Small intestine (tissue), 7 donors: Measurements from ENCODE around the gene BZW2. TPM values are rescaled to one million over a fixed set of nuclear protein-coding genes. Genes with fewer than 3 reads are reported as not detected.
A peak's percentile ranks its signal among the peaks of the same experiment; 100 is the strongest.

Experiments
- DNase-seq, 2 donors: peaks; one replicate each; pipeline versions ENCODE4 v3.0.0 to v3.0.0-alpha.2; 2013
- FAIRE-seq: peaks from 2 replicates; lab custom pipeline; 2012; peaks lifted over from hg19 to GRCh38; lab: Jason Lieb, UNC
- H3K27ac ChIP-seq, 3 donors: one replicate each; pipeline ENCODE4 v1.5.1; 2013; ENCODE audit warnings: low read length in 2 of 3, mild to moderate bottlenecking in 2 of 3, control low read depth in 1 of 3, inconsistent platforms in 1 of 3, low read depth in 1 of 3, moderate library complexity in 1 of 3
- H3K27me3 ChIP-seq, 3 donors: one replicate each; pipeline ENCODE4 v1.6.1; 2013; ENCODE audit warnings: low read length in 3 of 3, inconsistent platforms in 1 of 3; ENCODE audit not compliant: control insufficient read depth in 3 of 3, insufficient read depth in 3 of 3
- H3K36me3 ChIP-seq, 3 donors: one replicate each; pipeline ENCODE4 v1.6.1; 2013; ENCODE audit warnings: low read length in 3 of 3, inconsistent platforms in 1 of 3, low read depth in 1 of 3, mild to moderate bottlenecking in 1 of 3, moderate library complexity in 1 of 3; ENCODE audit not compliant: control insufficient read depth in 3 of 3, insufficient read depth in 2 of 3
- H3K4me1 ChIP-seq, 3 donors: one replicate each; pipeline ENCODE4 v1.6.1; 2013; ENCODE audit warnings: low read length in 2 of 3, inconsistent platforms in 1 of 3, low read depth in 1 of 3, mild to moderate bottlenecking in 1 of 3, moderate library complexity in 1 of 3; ENCODE audit not compliant: control insufficient read depth in 3 of 3, insufficient read depth in 2 of 3
- H3K4me3 ChIP-seq, 3 donors: one replicate each; pipeline ENCODE4 v1.5.1; 2013; ENCODE audit warnings: low read length in 3 of 3, control low read depth in 1 of 3, inconsistent platforms in 1 of 3, low read depth in 1 of 3, mild to moderate bottlenecking in 1 of 3, moderate library complexity in 1 of 3
- H3K9me3 ChIP-seq, 2 donors: one replicate each; pipeline ENCODE4 v1.6.1; 2013; ENCODE audit warnings: low read depth in 1 of 2, low read length in 1 of 2; ENCODE audit not compliant: control insufficient read depth in 2 of 2, insufficient read depth in 1 of 2
- WGBS, 3 donors: extraction: QIAGEN DNeasy Blood & Tissue Kit; methylation state at CpG; one replicate each; pipeline ENCODE4 v1.1.7; 2013; 5-methylcytosine and 5-hydroxymethylcytosine counted together
- polyA plus RNA-seq, 4 donors: library from polyadenylated mRNA; stranded (reverse) in 3 of 4; unstranded in 1 of 4; fragments of 200-250 nt in 3 of 4; fragments of 120-200 nt in 1 of 4; gene quantifications; one replicate each; pipeline versions ENCODE4 v1.2.1 to v1.2.3, GENCODE V29; 2013
- donor health status: healthy with polysubstance abuse.
- donor health status: control.
- donor health status: control.
- donor health status: Bipolar disorder and iron deficiency.
- donor health status: healthy.

BZW2 gene
- polyA plus RNA-seq, 4 donors, result 21.9 to 68.1 (median 45.6) TPM

DNA sequence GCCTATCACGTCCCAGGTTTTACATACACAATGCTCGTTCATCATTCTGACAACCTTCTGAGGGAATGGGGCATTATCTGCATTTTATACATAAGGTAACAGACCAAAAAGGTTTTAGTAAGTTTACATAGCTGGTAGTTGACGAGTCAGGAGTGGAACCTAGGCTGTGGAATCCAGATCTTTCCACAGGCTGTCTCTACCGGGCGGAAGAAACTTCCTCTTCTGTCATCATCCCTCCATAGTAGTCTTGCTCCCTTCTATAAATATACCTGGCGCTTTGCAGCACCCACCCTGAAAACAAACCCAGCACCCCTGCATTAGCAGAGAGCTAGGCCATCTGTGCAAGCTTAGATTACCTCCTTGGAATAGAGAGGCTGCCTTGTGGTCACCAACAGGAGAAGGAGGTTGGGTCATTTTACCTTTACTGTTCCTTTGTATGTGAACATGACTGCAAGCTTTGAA lies 108.9 kb downstream of the BZW2 start:
- FAIRE-seq (no peak), DNase-seq (peak; percentile 40 to 60)
- peak overlapping the region; percentile 62 to 90 (median 63) for H3K4me3 ChIP-seq
- H3K4me1 ChIP-seq, result peaks cover 0 to 3% (median 0%) of the 10 kb centered on the region in 3 donors
- 12 to 49% (median 23%) methylated on average over 6 of the region's 6 CpGs for WGBS, 3 donors
- no peaks in the 10 kb centered on the region for H3K27me3 ChIP-seq
- no peaks in the 10 kb centered on the region for H3K9me3 ChIP-seq
- peaks cover 0 to 6% (median 0%) of the 10 kb centered on the region in 3 donors for H3K36me3 ChIP-seq
- peak overlapping the region; percentile 24 to 95 (median 73) for H3K27ac ChIP-seq

DNA sequence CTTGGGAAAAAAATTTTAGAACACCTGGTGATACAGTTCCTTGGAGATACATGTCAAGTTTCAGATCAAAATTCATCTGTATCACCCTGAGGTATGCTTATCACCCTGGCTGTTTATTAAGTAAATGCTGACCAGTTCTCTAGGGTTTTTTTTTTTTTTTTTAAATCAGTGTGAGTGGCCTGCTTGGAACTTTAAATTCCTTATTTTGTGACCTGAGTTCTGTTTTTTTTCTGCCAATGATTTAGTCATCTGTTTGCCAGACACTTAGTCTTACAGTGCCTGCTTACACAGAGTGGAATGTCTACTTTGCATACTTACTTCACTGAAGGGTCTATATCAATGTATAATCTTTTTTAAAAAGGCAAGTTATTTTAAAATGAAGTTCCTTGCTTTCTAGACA lies 109.4 kb downstream of the BZW2 start:
- Histone ChIP-seq H3K9me3 (no peaks in the 10 kb centered on the region), H3K36me3 (peaks cover 0 to 6% (median 0%) of the 10 kb centered on the region in 3 donors), H3K27ac (peak overlapping the region in 2 of 3 donors; percentile 24 to 95), H3K4me1 (peaks cover 0 to 3% (median 0%) of the 10 kb centered on the region in 3 donors), H3K4me3 (peak overlapping the region in 2 of 3 donors; percentile 63 to 90), H3K27me3 (no peaks in the 10 kb centered on the region)
- DNase-seq (no peak), FAIRE-seq (no peak)

Other genes starting within 250 kb of the BZW2 start
- gene CRPPA, start 224.6 kb upstream of the BZW2 start, polyA plus RNA-seq, result 1 to 10 TPM in 1 of 4 donors, under 1 TPM in 2, not detected in 1; 0.34 to 2.3 (median 0.45) TPM
- 1 to 10 TPM in 2 of 4 donors, under 1 TPM in 2; 0.22 to 9.8 (median 0.73) TPM for gene SOSTDC1, start 180.4 kb upstream of the BZW2 start, polyA plus RNA-seq
- gene LRRC72, start 119.4 kb upstream of the BZW2 start, polyA plus RNA-seq, result not detected
- gene ANKMY2, start 427 bp upstream of the BZW2 start, polyA plus RNA-seq, result 10 to 100 TPM; 13.9 to 37.9 (median 14.2) TPM
- 100 to 1,000 TPM in 1 of 4 donors, 10 to 100 TPM in 3; 56.2 to 205 (median 63.9) TPM for gene TSPAN13, start 107.6 kb downstream of the BZW2 start, polyA plus RNA-seq
- 1,000 to 10,000 TPM in 1 of 4 donors, 100 to 1,000 TPM in 2, 10 to 100 TPM in 1; 79.2 to 1,156 (median 425) TPM for gene AGR2, start 158.8 kb downstream of the BZW2 start, polyA plus RNA-seq
- gene AGR3, start 235.8 kb downstream of the BZW2 start, polyA plus RNA-seq, result 100 to 1,000 TPM; 215 to 509 (median 305) TPM